NK-92 (cell line): ENCODE results near the gene FBXW7.
"Not testable (repeated sequence)": the region's sequence is repeated elsewhere in the genome, so short reads cannot be mapped to it uniquely, and the experiment has no call there.

Experiments
- DNase-seq: peaks from one replicate; lab custom pipeline; 2025; ENCODE audit not compliant: unreplicated experiment; lab: John Stamatoyannopoulos, UW

Gene FBXW7

DNA sequence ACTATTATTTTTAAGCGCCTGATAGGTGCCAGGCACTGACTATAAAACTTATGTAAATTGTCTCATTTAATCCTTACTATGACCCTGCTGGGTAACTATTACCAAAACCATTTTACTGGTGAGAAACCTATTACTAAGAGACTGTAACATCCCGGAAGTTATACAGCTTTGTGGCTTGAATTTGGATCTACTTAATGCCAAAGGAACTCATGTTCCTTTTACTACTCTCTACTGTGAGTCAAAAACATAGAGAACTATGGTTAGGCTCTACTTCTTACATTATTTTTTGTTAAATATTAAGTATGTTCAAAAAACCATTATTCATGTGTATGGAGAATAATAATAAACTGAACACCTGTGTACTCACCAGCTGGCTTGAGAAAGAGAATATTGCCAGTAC is 14.8 kb upstream of the FBXW7 start:
- DNase-seq = not testable (repeated sequence)

DNA sequence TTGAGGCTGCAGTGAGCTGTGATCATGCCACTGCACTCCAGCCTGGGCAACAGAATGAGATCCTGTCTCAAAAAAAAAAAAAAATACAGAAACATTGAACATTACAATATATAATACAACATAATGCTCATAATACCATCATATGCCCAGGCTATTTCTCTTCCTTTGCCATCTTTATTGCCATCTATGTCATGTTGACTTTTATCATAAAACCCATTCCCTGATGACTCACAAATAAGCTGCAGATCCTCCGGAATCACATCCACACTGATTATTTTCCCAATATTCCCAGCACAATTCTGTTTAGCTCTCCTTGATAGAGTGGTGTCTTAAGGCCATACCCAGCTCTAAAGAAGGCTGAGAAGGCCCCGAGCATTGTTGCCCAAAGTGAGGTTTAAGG is 9.2 kb upstream of the FBXW7 start:
- DNase-seq = no peak

DNA sequence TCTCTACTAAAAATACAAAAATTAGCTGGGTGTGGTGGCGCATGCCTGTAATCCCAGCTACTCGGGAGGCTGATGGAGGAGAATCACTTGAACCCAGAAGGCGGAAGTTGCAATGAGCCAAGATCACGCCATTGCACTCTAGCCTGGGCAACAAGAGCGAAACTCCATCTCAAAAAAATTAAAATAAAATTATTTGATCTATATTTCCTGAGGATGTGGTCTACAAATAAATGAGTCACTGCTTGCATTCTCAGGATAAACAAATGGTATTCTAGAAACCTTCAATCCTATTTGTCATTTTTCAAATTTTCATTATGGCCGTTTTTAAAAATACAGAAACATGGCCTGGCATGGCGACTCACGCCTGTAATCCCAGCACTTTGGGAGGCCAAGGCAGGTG is 8.6 kb upstream of the FBXW7 start:
- not testable (repeated sequence) for DNase-seq

DNA sequence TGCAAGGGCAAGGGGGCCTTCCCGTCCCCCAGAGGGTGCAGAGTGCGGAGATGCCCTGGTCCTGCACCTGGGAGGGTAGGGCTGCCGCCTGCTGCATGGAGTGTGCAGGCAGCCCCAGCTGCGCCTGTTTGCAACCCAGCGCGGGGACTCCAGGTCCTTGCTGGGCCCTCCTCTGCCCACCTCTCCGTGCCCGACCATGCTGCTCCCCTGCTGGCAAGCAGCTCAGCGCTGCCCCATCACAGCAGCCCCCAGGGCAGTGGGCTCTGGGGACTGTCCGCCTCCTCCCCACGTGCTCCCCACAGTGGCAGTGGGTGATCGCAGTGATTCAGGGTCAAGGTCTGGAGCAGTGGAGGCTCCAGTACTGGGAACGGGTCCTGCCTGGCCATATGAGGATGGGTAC is 5.0 kb upstream of the FBXW7 start:
- DNase-seq = no peak

DNA sequence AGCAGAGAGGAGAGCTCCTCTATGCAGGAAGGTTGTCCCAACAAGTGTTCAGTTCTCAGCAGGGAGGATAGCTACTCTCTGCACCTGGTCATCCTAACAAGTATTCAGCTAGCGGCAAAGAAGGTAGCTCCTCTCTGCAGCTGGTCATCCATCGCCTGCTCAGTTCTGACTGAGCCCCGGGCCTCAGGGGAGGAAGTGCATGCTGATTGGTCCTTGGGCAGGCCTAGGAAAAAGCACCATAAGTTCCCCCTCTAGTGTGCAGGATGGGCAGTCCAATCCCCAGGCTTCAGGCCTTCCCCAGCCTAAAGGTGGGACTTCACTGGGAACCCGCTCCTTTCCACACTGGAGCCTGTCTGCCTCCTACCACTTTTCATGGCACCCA is 4.4 kb upstream of the FBXW7 start:
- DNase-seq = no peak

DNA sequence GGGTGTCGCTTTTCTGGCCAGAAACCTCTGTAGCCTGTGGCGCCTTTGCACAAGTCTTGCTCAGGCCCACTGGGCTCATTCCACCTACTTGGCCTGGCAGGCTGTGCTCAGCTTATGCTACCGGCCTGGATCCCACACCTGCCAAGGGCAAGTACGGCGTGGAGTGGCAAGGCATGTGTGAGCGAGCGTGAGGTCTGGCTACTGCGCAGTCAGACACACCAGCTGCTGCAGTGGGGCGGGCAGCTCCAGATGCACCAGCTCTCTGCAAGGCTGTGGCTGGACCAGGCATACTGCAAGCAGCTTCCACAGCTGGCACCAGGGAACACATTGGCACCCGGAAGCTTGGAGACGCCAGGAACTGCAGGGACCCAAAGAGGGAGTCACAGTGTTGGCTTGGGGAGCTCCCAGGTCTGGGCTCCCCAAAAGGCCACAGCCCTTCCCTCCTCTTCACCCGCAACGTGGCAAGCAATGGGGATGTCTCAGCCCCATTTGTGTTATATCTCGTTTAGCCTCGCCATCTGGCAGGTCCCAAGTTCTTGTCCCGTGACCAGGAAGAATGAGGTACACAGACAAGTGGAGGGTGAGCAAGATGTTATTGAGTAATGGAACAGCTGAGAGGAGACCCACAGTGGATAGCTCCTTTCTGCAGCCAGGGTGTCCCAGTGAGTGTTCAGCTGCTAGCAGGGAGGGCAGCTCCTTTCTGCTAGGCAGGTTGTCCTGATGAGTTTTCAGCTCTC is 3.8 kb upstream of the FBXW7 start:
- no peak for DNase-seq

DNA sequence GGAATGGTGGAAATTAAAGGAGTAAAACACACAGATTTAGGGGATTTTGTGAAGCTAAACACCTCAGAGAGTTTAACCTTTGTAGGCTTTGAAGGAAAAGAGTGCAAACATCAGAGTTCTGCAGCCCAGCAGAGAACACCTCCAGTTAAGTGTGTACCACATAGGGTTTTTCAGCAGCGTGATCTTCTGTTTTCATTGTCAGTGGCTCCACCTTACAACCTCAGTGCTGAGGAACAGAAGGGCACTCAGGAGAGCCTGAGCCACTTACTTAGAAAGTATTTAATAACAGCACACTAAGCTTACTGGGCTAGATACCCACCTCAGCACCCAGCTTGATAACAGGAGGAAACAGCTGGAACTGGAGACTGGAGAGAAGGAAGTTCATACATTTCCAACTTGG is 2.0 kb upstream of the FBXW7 start:
- DNase-seq = no peak

DNA sequence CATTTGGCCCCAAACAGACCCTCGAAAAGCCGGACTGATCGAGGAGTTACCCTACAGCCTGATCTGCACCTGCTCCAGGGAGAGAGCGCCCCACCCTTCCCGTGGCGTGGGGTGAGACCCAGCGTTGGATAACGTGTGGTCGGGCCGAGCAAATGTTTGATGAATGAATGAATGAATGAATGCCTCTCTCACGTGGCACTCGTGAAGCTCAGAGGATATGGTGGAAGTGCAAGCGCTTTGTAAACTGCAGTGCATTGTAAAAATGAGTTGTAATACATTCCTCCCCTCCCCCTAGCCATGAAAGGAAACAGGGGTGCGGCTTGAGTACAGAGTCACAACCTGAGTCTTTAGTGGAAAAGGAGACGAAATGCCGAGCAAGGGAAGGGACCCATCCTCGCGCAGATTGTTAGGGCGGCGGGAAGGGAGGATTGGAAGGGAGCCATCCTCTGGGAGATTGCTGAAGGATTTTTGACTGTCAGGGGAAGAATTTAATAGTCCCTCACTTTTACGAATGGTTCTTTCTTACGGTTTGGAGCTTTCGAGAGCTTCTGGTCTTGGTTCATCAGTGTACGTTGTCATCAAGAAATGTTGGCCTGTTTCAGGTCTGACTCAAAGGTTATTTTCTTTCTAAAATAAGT is 772 bp upstream of the FBXW7 start:
- DNase-seq = no peak

DNA sequence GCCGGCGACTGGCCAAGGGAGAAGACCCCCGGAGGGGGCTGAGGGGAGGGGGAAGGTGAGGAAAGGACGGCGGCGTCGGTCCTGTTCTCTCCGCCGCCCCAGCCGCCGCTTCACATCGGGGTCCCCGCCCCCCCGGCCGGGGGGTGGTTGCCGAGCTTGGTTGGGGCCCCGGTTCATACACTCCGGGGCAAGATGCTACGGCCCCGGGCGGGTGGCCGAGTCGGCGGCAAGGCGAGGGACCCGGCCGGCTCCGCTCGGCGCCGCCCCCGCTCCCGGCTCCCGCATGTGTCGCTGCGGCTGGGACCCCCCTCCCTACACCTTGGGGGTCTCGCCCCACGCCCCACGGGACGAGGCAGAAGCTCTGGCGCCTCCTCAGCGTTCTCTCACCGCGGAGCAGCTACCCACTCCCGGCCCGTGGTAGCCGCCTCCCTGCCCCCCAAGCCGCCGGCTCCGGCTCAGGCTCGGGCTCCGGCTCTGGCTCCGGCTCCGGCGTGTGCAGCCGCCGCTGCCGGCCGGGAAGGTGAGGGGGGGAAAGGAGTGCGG is 461 bp downstream of the FBXW7 start:
- DNase-seq = no peak

DNA sequence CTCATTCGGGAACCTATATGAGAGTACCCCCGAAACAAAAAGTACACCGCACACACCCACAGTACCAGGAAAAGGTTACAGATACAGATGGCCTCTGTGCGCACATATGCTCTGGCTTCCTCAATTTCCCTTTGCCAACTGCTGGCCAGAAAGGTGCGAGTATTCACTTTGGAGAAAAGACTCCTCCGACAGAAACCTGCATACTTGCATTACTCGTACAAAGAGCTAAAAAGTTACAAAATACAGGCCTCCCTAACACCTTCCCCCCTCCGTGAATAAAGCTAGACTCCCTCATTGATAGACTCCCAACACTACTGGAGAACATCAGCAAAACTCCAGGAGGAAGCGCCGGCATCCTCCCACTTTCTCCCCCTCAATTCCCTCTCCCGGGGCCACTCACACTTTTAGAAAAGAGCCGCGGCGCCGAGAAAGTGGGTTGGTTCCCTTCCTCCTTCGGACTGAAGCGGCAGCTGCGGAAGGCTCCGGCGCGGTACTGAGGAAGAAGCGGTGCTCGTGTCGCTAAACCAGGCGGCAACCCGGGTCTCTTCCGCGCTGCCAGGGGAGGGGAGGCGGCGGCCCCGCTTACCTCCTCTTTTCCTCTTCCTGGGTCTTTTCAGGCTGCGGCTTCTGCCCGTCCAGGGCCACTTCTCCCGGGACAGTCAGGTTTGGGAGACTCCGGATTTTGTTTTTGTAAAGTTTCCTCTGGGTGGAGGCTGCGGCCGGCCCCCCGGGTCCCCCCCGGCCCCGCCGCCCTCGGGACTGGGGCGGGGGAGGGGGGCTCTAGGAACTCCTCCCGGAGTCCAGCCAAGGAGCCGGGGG is 1.1 kb downstream of the FBXW7 start:
- no peak for DNase-seq

DNA sequence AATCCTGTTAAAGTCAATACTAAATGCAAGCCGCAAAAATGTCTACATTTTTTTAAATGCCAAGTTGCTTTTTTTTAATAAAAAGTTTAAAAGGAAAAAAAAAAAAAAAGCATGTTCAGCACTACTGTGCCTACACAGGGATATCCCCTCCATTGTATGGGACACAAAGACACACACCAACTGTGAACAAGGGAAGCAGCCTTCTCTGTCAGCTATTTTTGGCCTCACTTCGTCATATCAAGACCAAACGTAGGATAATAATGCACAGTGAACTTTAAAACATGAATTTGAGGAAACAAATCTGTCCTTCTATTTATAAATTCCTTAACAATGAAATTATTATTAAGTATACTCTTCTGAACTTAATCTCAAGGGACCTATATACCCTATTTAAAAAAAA is 4.4 kb downstream of the FBXW7 start:
- DNase-seq = no peak

DNA sequence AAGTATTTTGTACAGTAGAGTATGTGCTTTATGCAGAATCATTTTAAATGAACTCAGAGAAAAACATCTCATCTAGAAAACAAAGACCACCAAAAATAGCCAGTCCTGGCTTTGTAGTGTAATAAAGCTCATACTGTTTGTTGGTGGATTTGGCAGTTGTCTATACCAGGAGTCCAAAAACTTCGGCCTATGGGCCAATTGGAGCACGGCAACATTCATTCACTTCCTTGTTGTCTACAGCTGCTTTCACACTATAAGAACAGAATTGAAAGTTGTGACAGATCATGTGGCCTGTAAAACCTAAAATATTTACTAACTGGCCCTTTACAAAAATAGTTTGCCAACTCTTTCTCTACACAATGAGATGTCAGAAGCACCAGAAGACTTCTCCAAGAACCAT is 5.3 kb downstream of the FBXW7 start:
- DNase-seq = no peak

DNA sequence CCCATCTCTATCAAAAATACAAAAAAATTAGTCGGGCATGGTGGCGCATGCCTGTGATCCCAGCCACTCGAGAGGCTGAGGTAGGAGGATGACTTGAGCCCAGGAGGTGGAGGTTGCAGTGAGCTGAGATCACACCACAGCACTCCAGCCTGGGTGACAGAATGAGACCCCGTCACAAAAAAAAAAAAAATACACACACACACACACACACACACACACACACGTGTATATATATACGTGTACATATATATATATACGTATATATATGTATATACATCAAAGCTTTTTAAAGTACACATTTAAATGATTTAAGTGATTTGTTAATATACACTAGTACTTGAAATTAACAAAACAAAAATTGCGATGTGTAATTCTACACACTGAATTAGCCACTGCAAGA is 6.0 kb downstream of the FBXW7 start:
- DNase-seq = no peak

DNA sequence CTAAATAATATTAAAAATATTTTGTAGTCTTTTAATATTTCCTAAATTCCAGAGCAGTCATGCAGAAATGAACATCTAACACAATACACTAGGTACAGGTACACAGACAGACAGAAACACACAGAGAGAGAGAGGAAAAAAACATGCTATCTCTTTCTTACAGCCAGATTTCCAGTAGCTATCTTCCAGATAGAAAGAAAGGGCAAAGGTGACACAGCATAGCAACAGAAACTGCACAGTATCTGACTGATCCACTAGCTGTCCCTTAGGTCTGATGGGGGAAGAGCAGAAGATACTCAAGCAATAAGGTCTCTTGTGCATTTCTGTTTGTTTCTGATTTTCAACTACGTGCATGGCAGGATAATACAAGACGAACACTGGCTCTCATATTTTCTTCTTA is 7.8 kb downstream of the FBXW7 start:
- no peak for DNase-seq

DNA sequence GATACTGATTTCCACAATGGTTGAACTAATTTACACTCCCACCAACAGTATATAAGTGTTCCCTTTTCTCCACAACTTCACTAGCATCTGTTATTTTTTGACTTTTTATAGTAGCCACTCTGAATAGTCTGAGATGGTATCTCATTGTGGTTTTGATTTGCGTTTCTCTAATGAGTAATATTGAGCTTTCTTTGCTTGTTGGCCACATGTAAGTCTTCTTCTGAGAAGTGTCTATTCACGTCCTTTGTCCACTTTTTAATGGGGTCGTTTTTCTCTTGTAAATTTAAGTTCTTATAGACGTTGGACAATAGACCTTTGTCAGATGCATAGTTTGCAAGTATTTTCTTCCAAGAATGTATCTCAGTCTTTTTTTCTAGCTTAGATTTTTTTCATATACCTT is 10.0 kb downstream of the FBXW7 start:
- DNase-seq = no peak

DNA sequence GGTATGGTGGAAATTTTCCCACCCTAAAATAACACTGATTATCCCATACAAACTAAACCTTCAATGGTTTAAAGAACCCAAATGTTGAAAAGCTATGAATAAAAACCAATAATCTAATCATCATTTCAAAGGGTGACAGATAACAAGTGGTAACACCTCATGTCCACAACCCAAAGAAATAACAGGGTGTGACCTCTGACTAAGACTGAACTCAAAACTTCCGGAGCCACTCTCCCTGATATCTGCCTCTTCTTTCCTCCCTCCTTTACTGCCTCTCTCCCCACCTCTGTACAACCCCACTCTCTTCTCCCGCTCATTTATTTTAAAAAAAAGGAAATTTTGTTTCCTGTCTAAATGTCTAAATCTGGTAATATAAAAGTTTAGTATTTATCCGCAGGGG is 11.5 kb downstream of the FBXW7 start:
- no peak for DNase-seq

DNA sequence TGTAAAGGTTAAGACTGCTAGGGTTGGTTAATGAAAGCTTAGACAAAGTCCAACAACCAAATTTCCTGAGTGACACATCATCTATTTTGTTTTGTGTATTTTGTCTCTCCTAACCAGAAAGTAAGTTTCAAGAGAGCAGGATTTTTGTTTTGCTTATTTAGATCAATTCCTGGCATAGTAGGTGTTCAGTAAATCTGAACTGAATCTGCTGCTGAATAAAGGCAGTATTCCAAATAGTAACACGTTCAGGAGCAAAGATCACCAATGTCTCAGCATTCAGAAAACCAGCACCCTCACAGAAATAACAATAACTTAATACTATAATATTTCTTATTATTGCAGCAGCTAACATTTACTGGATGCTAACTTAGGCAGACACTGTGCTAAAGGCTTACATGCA is 12.2 kb downstream of the FBXW7 start:
- DNase-seq = no peak

DNA sequence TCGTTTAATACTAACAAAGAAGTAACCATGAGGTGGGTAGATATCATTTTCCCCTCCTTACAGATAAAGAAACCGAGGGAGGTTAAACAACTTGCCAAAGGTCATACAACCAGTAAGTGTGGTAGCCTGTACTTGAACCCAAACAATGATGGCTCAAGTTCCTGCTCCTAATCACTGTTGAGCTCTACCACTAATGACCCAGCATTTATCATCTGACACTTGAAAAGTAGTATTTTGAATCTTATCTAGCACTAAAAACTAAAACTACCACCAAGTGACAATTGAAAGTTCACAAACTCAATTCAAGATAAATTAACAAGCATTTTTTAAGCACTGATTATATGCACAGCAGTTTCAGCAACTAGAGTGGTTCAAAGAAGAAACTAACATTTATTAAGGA is 13.1 kb downstream of the FBXW7 start:
- no peak for DNase-seq

DNA sequence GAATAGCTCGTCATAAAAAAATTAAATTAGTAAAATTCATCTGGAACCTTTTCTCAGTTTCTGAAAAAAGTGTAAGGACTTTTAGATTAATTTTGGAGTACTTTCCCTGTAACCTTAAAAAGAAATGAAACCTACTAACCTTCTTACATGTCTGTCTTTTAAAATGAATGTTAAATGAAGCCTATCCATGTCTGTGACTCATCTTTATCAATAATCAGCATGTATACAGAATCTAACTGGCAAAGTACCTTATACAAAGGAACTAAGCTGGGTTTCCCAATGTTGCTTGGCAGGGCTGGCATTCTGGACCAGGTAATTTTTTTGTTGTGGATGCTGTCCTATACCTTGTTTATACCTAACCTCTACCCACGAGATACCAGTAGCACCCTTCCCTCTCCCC is 13.6 kb downstream of the FBXW7 start:
- no peak for DNase-seq

DNA sequence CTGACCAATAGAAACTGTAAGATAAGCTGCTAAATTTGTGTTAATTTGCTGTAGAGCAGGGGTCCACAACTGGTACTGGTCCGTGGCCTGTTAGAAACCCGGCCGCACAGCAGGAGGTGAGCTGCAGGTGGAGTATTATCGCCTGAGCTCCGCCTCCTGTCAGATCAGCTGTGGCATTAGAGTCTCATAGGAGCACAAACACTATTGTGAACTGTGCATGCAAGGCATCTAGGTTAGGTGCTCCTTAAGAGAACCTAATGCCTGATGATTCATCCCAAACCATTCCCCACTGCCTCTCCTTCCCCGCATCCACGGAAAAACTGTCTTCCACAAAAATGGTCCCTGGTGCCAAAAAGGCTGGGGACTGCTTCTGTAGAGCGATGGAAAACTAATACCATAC is 19.7 kb downstream of the FBXW7 start:
- DNase-seq = no peak

DNA sequence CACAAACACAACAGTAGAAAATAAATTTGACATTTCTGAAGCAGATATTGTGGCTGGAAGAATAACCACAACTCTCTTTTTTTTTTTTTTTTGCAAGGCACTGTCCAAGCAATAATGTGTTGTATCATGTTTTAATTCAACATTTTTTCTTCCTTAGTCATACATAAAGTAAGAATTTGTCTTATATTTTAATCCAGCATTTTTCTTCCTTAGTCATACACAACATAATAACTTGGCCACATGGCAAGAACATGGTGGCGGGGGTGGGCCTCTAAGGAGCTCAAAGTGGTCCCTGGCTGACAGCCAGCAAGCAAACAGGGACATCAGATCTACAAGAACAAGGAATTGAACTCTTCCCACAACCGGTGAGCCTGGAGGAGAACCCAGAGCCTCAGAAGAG is 20.2 kb downstream of the FBXW7 start:
- DNase-seq = no peak

DNA sequence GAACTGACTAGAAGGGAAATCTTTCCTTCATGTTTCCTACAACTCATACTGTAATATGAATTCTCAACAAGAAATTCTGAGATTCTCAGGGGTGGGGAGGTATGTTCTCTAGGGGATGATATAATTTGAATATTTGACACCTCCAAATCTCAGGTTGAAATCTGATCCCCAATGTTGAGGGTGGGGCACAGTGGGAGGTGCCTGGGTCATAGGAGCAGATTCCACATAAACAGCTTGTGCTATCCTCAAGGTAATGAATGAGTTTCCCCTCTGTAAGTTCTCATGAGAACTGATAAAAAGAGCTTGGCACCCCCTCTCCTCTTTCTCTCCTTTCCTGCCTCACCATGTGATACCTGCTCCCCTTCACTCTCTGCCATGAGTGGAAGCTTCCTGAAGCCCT is 21.5 kb downstream of the FBXW7 start:
- no peak for DNase-seq
